Measurements from ENCODE around the gene PTBP1.
"Not testable (repeated sequence)": the region's sequence is repeated elsewhere in the genome, so short reads cannot be mapped to it uniquely, and the experiment has no call there.

Gene PTBP1

DNA sequence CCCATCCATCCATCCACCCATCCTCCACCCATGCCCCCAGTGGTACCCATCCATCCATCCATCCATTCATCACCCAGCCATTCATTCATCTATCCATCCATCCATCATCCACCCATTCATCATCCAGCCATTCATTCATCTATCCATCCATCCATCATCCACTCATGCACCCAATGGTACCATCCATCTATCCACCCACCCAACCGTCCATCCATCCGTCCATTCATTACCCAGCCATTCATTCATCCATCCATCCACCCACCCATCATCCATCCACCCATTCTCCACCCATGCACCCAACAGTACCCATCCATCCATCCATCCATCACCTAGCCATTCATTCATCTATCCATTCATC lies 19.2 kb downstream of the PTBP1 start:
- TF ChIP-seq, protein P1, sequence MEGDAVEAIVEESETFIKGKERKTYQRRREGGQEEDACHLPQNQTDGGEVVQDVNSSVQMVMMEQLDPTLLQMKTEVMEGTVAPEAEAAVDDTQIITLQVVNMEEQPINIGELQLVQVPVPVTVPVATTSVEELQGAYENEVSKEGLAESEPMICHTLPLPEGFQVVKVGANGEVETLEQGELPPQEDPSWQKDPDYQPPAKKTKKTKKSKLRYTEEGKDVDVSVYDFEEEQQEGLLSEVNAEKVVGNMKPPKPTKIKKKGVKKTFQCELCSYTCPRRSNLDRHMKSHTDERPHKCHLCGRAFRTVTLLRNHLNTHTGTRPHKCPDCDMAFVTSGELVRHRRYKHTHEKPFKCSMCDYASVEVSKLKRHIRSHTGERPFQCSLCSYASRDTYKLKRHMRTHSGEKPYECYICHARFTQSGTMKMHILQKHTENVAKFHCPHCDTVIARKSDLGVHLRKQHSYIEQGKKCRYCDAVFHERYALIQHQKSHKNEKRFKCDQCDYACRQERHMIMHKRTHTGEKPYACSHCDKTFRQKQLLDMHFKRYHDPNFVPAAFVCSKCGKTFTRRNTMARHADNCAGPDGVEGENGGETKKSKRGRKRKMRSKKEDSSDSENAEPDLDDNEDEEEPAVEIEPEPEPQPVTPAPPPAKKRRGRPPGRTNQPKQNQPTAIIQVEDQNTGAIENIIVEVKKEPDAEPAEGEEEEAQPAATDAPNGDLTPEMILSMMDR (IDR thresholded peaks at IDR 0.05; ENCODE audit: low read depth, low read length, missing control alignments) = no peak
- DNase-seq (ENCODE audit: low read depth) = no peak
- in situ Hi-C loops (cut with HindIII; ENCODE audit: low sequenced_read_pairs) = no loop called here
- no peak overlapping the region for H3K4me3 ChIP-seq (ENCODE audit: low read depth, low read length)

DNA sequence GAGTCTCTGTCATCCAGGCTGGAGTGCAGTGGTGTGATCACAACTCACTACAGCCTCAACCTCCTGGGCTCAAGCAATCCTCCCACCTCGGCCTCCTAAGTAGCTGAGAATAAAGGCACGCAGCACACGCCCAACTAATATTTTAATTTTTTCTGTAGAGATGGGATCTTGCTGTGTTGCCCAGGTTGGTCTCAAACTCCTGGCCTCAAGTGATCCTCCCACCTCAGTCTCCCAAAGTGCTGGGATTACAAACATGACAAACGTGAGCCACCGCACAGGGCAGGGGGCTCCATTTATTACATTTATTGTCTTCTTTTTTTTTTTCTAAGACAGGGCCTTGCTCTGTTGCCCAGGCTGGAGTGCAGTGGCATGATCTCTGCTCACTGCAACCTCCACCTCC lies 23.0 kb downstream of the PTBP1 start:
- H3K4me3 ChIP-seq (ENCODE audit: low read depth, low read length); DNase-seq (ENCODE audit: low read depth); in situ Hi-C loops (cut with HindIII; ENCODE audit: low sequenced_read_pairs): not testable (repeated sequence)

DNA sequence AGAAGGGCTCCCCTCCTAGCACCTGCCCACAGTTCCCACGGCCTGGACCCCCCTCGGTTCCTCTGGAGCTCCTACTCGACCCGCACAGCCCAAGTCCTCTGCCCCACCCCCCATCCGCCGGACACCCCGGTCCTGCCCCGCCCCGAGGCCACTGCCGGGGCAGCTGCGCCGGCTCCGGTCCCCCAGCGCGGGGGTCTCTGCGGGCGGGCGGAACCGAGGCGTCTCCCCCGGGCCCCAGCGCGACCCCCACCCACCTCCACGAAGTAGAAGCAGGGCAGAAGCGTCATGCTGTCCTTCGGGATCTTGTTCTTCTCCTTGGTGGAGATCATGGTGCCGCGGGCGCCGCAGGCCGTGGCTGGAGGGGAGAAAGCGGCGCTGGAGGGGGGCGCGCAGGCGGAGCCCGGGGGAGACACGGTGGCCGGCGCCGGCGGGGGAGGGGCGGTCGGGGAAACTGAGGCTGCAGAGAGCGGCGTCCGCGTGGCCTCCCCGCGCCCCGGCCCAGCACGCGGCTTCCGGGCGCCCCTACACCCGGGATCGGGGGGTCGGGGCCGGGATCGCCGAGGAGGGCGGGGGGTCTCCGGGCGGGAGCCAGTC lies 24.1 kb downstream of the PTBP1 start:
- DNase-seq (ENCODE audit: low read depth) = no peak
- in situ Hi-C loops (cut with HindIII; ENCODE audit: low sequenced_read_pairs) = no loop called here
- TF ChIP-seq, protein P1 (IDR thresholded peaks at IDR 0.05; ENCODE audit: low read depth, low read length, missing control alignments) = no peak
- peak overlapping the region; percentile 36 for H3K4me3 ChIP-seq (ENCODE audit: low read depth, low read length)

DNA sequence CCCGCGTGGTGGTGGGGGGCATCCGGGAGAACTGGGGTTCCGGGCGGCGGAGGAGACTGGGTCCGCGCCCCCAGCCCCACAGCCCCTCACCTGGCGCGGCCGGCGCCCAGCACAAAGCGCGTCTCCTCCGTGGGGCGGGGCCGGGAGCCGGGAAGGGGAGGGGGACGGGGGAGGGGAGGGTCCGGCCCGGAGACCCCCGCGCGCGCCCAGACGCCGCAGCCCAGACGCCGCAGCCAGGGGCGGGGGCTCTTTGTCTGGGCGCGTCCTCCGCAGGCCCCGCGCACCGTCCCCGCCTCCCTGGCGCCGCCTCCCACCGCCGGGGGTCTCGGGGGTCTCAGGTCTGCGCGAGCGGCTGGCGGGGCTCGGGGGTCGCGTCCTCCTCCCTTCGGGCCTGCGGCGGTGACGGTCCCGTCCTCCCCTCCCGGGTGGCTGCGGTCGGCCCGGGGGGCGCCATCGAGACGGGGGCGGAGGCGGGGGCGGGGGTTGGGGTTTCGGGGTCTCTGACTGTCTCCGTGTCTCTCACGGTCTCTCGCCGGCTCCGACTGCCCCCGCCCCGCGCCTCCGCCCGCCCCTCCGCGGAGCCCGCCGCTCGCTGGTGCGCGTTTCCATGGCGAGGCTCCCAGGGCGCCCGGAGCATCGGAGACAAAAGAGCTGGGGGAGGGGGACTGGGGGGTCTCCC lies 24.7 kb downstream of the PTBP1 start, which contains the start of gene PLPPR3:
Gene PLPPR3, minus strand, starts transcription at position 131 of the 679 bp plus-strand sequence. CDS start 396 bp downstream, outside the sequence.
- in situ Hi-C loops (cut with HindIII; ENCODE audit: low sequenced_read_pairs) = no loop called here
- H3K4me3 ChIP-seq (ENCODE audit: low read depth, low read length) = peak within 1 kb of the TSS; percentile 36
- TF ChIP-seq, protein P1 (IDR thresholded peaks at IDR 0.05; ENCODE audit: low read depth, low read length, missing control alignments) = no peak
- DNase-seq (ENCODE audit: low read depth) = no peak

DNA sequence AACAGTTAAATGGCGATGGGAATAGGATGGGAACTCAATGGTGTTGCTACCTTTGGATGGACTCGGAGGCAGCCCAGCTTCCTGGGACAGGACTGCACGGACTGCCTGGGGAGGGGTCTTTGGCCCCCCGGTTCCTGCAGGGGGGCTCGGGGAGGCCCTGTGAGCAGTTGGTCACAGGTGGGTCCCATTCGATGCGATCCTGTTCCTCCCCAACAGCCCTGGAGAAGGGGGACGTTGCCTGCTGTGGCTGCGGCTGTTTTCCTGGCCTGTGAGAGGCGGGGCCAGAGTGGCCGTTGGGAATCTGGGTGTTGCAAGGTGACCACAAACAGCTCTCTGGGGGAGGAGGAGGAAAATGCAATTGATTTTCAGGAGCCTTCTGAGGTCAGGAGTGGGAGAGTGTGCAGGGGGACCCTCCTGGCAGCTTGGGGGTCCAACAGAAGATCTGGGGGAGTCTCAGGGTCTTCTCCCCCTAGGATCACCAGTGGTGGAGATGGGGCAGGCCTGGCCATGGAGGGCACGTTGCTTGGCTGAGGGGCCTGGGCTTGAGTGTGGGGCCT lies 26.4 kb downstream of the PTBP1 start:
- in situ Hi-C loops (cut with HindIII; ENCODE audit: low sequenced_read_pairs) = no loop called here
- no peak overlapping the region for H3K4me3 ChIP-seq (ENCODE audit: low read depth, low read length)
- TF ChIP-seq, protein P1 (IDR thresholded peaks at IDR 0.05; ENCODE audit: low read depth, low read length, missing control alignments) = no peak
- no peak for DNase-seq (ENCODE audit: low read depth)

DNA sequence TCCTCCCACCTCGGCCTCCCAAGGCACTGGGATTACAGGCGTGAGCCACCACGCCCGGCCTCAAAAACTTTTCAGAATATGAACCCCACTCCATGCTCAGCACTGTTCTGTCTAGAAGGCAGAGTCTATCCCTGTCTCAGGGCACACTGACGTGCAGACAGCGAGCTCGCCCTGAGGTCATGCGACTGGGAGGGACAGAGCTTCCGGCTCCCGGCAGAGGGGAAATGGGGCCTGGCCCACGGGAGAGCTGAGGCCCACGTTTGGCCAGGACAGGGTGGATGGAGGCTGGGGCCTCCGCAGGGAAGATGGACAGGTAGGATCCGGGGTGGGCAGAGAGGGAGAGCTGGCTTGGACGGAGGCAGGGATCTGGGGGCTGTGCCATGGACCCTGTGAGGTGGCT lies 27.6 kb downstream of the PTBP1 start:
- in situ Hi-C loops (cut with HindIII; ENCODE audit: low sequenced_read_pairs) = no loop called here
- TF ChIP-seq, protein P1 (IDR thresholded peaks at IDR 0.05; ENCODE audit: low read depth, low read length, missing control alignments) = no peak
- no peak for DNase-seq (ENCODE audit: low read depth)
- no peak overlapping the region for H3K4me3 ChIP-seq (ENCODE audit: low read depth, low read length)

Data from astrocyte of the cerebellum (primary cell).